ENCODE measurements around the gene C2orf92.

GRCh38 chr2:97747716-97748115 is 78.2 kb downstream of the C2orf92 start:
- no peak for TF ChIP-seq SIN3A (IDR thresholded peaks at IDR 0.05; ENCODE audit: borderline replicate concordance, insufficient read depth, low read length)
- TF ChIP-seq REST (IDR thresholded peaks at IDR 0.05; ENCODE audit: insufficient read depth in 1 of 2, low read depth in 2 of 2, low read length in 2 of 2): no peak
- TF ChIP-seq POLR2AphosphoS5 (IDR thresholded peaks at IDR 0.05; ENCODE audit: low read depth, low read length): no peak
- TF ChIP-seq TAF1 (IDR thresholded peaks at IDR 0.05; ENCODE audit: borderline replicate concordance, insufficient read depth, low read length): no peak

Measured in PFSK-1 (cell line).